Head of caudate nucleus (tissue), 42 donors: ENCODE data around the gene KCNH6.

Experiments used
- DNase-seq, 42 donors: peaks; one replicate each; pipeline versions ENCODE4 v3.0.0 to v3.0.0-alpha.2; 2020 to 2021; ENCODE audit warnings: mixed read lengths in 7 of 42
- intact Hi-C: fragments of 100-400 bp; cut with DNase I; formaldehyde crosslinking; loops from one replicate; pipeline ENCODE4 v1.15.0; 2022

KCNH6 gene, protein sequence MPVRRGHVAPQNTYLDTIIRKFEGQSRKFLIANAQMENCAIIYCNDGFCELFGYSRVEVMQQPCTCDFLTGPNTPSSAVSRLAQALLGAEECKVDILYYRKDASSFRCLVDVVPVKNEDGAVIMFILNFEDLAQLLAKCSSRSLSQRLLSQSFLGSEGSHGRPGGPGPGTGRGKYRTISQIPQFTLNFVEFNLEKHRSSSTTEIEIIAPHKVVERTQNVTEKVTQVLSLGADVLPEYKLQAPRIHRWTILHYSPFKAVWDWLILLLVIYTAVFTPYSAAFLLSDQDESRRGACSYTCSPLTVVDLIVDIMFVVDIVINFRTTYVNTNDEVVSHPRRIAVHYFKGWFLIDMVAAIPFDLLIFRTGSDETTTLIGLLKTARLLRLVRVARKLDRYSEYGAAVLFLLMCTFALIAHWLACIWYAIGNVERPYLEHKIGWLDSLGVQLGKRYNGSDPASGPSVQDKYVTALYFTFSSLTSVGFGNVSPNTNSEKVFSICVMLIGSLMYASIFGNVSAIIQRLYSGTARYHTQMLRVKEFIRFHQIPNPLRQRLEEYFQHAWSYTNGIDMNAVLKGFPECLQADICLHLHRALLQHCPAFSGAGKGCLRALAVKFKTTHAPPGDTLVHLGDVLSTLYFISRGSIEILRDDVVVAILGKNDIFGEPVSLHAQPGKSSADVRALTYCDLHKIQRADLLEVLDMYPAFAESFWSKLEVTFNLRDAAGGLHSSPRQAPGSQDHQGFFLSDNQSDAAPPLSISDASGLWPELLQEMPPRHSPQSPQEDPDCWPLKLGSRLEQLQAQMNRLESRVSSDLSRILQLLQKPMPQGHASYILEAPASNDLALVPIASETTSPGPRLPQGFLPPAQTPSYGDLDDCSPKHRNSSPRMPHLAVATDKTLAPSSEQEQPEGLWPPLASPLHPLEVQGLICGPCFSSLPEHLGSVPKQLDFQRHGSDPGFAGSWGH

DNA sequence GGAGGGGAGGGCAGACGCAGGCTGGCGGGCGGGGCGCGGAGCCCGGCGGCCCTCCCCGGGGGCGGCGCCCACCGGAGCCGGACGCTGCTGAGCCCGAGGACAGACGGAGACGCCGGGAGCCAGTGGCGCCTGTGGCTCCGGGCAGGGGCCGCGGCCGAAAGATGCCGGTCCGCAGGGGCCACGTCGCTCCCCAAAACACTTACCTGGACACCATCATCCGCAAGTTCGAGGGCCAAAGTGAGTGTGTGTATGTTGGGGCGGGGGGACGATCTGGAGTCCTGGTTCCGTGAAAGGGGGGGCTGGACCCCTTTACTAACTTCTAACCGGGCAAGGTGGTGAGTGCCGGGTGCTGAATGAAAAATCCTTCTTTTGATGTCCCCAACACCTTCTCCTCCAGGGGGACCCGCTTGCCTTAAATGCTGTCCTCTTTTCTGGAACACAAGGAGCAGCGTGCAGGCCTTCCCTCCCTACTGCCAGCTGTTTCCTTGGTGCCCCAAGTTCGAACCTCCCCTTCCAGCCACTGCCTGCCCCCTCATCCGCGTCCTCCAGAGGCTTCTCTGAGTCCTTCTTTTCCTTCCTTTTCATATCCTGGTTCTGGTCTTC lies at the start of gene KCNH6:
Gene KCNH6 (plus strand): TSS at position 106 of the 603 bp plus-strand sequence. CDS start 56 bp downstream, at position 162.
- intact Hi-C loops: loop anchor here (10.0 kb wide), 1 partner anchor 79 kb away; the partner anchor contains the start of gene CYB561
- no peak for DNase-seq

- intact Hi-C loops: no loop called here
Measured at GRCh38 chr17:63474174-63474573, 49.0 kb upstream of the KCNH6 start.

GRCh38 chr17:63474586-63475460 lies 48.3 kb upstream of the KCNH6 start:
- intact Hi-C loops: loop anchor here (5.0 kb wide), 1 partner anchor 33 kb away; no protein-coding TSS in a partner anchor
- peak in 7 of 42 donors; percentile 14 to 52 (median 23) for DNase-seq

More at GRCh38 chr17:63474174-63474573, 49.0 kb upstream of the KCNH6 start:
- DNase-seq: no peak

DNA sequence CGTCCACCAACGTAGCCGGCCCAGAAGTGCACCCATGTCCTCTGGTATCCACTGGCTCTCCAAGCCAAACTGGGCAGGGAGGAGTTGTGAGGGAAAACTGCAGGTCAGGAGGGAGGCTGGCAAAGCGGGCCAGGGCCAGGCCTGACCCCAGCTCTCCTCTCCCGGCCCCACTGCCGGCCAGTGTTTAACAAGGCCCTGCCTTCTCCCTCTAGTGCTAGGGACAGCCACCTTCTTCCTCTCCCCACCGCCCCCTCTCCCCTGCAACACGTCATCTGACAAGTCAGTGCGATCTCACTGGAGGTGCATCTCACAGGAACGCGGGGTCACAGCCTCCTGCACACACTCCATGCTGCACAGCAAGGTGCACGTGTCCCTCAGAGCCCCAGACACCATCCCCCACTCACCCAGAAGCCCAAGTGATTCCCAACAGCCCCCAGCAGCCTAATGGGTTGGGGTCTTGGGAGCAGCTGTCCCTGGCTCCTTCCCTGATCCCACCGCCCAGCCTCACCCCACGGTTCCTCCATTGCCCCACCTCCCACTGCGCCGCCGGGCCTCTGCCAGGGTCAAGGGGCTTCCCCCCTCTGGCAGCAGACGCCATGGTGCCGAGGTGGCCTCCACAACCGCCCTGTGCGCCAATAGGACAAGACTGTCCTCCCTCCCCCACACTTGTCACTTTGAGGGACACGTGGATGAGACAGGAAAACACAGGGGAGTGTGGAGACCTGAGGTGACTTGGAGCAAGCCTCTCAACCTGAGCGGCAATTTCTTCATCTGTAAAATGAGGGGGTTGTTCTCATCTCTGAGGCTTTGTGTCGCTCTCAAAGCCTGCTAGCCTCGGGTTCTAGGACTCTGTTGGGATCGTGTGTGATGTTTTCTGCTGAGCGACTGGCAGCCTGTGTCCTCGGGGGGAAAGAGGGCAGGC lies 47.4 kb upstream of the KCNH6 start:
- intact Hi-C loops: loop anchor here (5.0 kb wide), 1 partner anchor 33 kb away; no protein-coding TSS in a partner anchor
- peak; percentile 35 to 91 (median 72) for DNase-seq

- intact Hi-C loops: loop anchor here (5.0 kb wide), 1 partner anchor 34 kb away; no protein-coding TSS in a partner anchor
Measured at GRCh38 chr17:63476459-63476853, 46.7 kb upstream of the KCNH6 start.

GRCh38 chr17:63476854-63477479 lies 46.2 kb upstream of the KCNH6 start, which contains the start of gene ACE:
TSS of gene ACE (plus strand) at chr17:63477061. CDS start at chr17:63477095, 34 bp downstream.
- DNase-seq: peak in 31 of 42 donors; percentile 14 to 70 (median 41)
- intact Hi-C loops: loop anchor here (5.0 kb wide), 1 partner anchor 35 kb away; no protein-coding TSS in a partner anchor

More at GRCh38 chr17:63476459-63476853, 46.7 kb upstream of the KCNH6 start:
- DNase-seq: peak in 2 of 42 donors; percentile 13 to 18

GRCh38 chr17:63477480-63478440 lies 45.4 kb upstream of the KCNH6 start:
- peak in 10 of 42 donors; percentile 4 to 48 (median 28) for DNase-seq
- intact Hi-C loops: loop anchor here (5.0 kb wide), 1 partner anchor 35 kb away; no protein-coding TSS in a partner anchor

- intact Hi-C loops: loop anchor here (5.0 kb wide), 1 partner anchor 37 kb away; no protein-coding TSS in a partner anchor
- DNase-seq: peak; percentile 38 to 88 (median 75)
Measured at GRCh38 chr17:63478814-63479494, 44.2 kb upstream of the KCNH6 start.

DNA sequence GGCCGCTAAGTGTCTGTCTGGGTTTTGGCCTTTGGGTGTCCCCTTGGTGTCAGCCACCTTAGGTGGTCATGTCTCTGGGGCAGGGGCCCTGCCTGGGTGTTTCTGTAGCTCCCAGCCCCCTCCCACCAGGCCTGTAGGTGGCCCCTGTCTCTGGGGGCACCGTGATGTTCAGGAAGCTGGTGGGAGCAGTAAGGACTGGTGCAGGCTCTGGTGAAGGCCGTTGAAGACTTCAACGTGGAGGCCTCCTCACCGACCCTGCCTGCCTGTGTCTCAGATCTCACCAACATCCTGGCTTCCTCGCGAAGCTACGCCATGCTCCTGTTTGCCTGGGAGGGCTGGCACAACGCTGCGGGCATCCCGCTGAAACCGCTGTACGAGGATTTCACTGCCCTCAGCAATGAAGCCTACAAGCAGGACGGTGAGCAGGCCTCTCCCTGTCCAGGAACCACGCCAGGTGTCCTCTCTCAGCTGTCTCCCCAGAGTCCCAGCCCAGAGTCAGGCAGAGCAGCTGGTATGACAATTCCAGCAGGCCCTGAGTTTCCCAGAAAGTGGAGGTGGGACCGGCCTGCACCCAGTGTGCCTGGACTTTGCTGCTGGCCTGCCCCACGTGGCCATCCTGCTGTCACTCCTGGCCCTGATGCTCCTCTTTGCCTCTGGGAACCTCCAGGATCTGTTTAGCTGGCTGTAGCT lies 43.5 kb upstream of the KCNH6 start:
- intact Hi-C loops: loop anchor here (5.0 kb wide), 1 partner anchor 37 kb away; no protein-coding TSS in a partner anchor
- no peak for DNase-seq

DNA sequence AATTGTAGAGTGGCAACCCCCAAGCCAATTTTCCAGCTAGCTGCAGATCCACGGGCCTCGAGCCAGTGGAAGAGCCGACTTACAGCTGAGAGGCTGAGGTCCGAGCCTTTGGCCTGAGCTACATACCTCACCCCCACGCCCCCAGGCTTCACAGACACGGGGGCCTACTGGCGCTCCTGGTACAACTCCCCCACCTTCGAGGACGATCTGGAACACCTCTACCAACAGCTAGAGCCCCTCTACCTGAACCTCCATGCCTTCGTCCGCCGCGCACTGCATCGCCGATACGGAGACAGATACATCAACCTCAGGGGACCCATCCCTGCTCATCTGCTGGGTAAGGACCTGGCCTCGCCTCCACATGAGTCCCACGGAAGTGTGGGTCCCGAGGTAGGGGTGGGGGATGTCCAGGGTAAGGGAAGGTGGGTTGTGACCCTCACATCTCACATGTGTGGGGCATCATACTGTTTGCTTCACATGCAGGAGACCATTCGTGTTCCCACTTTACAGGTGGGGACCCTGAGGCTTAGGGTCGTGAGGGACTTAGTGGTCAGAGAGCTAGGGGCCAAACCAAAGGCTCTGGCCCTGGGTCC lies 42.9 kb upstream of the KCNH6 start:
- intact Hi-C loops: no loop called here
- no peak for DNase-seq

- intact Hi-C loops: no loop called here
- peak in 2 of 42 donors; percentile 32 to 38 for DNase-seq
Measured at GRCh38 chr17:63480826-63481487, 42.2 kb upstream of the KCNH6 start.

DNA sequence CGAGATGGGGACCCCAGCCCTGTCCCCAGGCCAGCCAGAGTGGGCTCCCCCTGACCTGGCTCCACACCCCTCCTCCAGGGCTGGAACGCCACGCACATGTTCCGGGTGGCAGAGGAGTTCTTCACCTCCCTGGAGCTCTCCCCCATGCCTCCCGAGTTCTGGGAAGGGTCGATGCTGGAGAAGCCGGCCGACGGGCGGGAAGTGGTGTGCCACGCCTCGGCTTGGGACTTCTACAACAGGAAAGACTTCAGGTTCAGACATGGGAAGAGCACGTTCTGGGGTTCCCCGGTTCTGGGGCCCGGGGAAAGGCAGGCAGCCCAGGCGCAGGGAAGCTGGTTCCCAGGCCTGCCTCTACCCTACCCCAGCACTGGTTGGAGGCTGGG lies 41.7 kb upstream of the KCNH6 start:
- DNase-seq: no peak
- intact Hi-C loops: no loop called here

- intact Hi-C loops: no loop called here
Measured at GRCh38 chr17:63482509-63482908, 40.6 kb upstream of the KCNH6 start.

More at GRCh38 chr17:63482509-63482908, 40.6 kb upstream of the KCNH6 start:
- no peak for DNase-seq
